ENCODE data around the gene GTF2IRD1. TPM values are rescaled to one million over a fixed set of nuclear protein-coding genes. Genes with fewer than 3 reads are reported as not detected.

Gene GTF2IRD1
- total RNA-seq, 1 experiment from 2014 or later: 34.3 TPM

- H2BK12ac ChIP-seq (ENCODE audit: insufficient read length, low read depth, low read length): no peak overlapping the region
- H3K27me3 Mint-ChIP-seq (ENCODE audit: low read depth): no peaks in the 10 kb centered on the region
- H4K91ac ChIP-seq (ENCODE audit: insufficient read length, low read depth, low read length): no peak overlapping the region
- no peaks in the 10 kb centered on the region for H3K27me3 ChIP-seq (ENCODE audit: insufficient read depth, low read length)
- H3K27ac Mint-ChIP-seq: peak overlapping the region; percentile 68 to 82 (median 74); a peak in 3 of 7 replicates
- H2BK15ac ChIP-seq (ENCODE audit: low read depth, low read length): no peak overlapping the region
- DNase-seq: no peak
- H3K56ac ChIP-seq (ENCODE audit: insufficient read length, low read depth, low read length): no peak overlapping the region
- peaks cover 13 to 28% of the 10 kb centered on the region in 2 experiments for H3K4me1 Mint-ChIP-seq
- H3T11ph ChIP-seq (ENCODE audit: low read length): no peak overlapping the region
- H4K20me1 ChIP-seq (ENCODE audit: control insufficient read depth, insufficient read depth, insufficient read length): no peaks in the 10 kb centered on the region
- H3K9me3 ChIP-seq (ENCODE audit: control insufficient read depth, low read depth, low read length): no peaks in the 10 kb centered on the region
- H2AK5ac ChIP-seq (ENCODE audit: insufficient read length, low read length): no peak overlapping the region
- no peak overlapping the region for H4K8ac ChIP-seq (replicated peaks; ENCODE audit: insufficient read length, low read depth, low read length)
- no peak overlapping the region for H4K5ac ChIP-seq (ENCODE audit: insufficient read length, low read depth, low read length)
- peaks cover 4 to 10% (median 10%) of the 10 kb centered on the region in 3 experiments; a peak in 5 of 7 replicates for H3K36me3 Mint-ChIP-seq (ENCODE audit: insufficient read depth in 1 of 3, low read depth in 3 of 3)
- peaks cover 0 to 5% of the 10 kb centered on the region in 2 experiments; a peak in 2 of 5 replicates for H3K9me3 Mint-ChIP-seq
- no peak overlapping the region for H2BK120ac ChIP-seq (ENCODE audit: low read depth, low read length, poor library complexity, severe bottlenecking)
- no peak overlapping the region for H3K4ac ChIP-seq (ENCODE audit: low read depth, low read length)
- H3K4me3 Mint-ChIP-seq: peak overlapping the region; percentile 64 to 77
- TF ChIP-seq CTCF (conservative IDR thresholded peaks at IDR 0.05): no peak
- no peak overlapping the region for H3K27ac ChIP-seq (ENCODE audit: insufficient read length, low read depth, low read length)
- H3K23me2 ChIP-seq (ENCODE audit: insufficient read length, low read depth, low read length, poor library complexity, severe bottlenecking): no peaks in the 10 kb centered on the region
- H3K14ac ChIP-seq (ENCODE audit: insufficient read depth, low read length): no peak overlapping the region
- H2AFZ ChIP-seq (ENCODE audit: low read length): no peak overlapping the region
- H3K18ac ChIP-seq (ENCODE audit: insufficient read length, low read depth, low read length): no peak overlapping the region
- H3K4me1 ChIP-seq (ENCODE audit: insufficient read depth, low read length): no peaks in the 10 kb centered on the region; the same call in 1 of the 2 replicates
- no peak overlapping the region for H3K23ac ChIP-seq (ENCODE audit: insufficient read length, low read depth, low read length)
- no peak overlapping the region for H2BK20ac ChIP-seq (ENCODE audit: low read depth, low read length, poor library complexity, severe bottlenecking)
- H2BK5ac ChIP-seq (ENCODE audit: insufficient read length, low read length): no peak overlapping the region
- peaks cover 2% of the 10 kb centered on the region for H3K79me1 ChIP-seq (ENCODE audit: insufficient read depth, low read depth, low read length, poor library complexity, severe bottlenecking)
- no peak overlapping the region for H3K4me2 ChIP-seq (ENCODE audit: insufficient read depth, insufficient read length, low read length)
- WGBS (ENCODE audit: extremely low coverage, insufficient read length, low lambda C conversion rate): no CpG with 5 or more reads among the region's 13 CpGs
- H3K9ac ChIP-seq (ENCODE audit: extremely low read depth, insufficient read length, low read length): no peak overlapping the region
- peaks cover 13% of the 10 kb centered on the region for H3K79me2 ChIP-seq (ENCODE audit: insufficient read depth, low read length)
These were observed 1.6 kb downstream of the GTF2IRD1 start for GRCh38 chr7:74455291-74455804.

Measured in H9 (cell line).